Stimulated activated CD4-positive, alpha-beta T cell treated with anti-CD3 and anti-CD28 coated beads, Interleukin-12 subunit alpha, Interleukin-12 subunit beta, amount 100 ng/mL, for 24 hours (primary cell): ENCODE results near the gene AIFM1.
A peak's percentile ranks its signal among the peaks of the same experiment; 100 is the strongest.
"Not testable (repeated sequence)": the region's sequence is repeated elsewhere in the genome, so short reads cannot be mapped to it uniquely, and the experiment has no call there.

ENCODE experiments used
- DNase-seq, 2 experiments: peaks; one replicate each; pipeline ENCODE4 v3.0.0-alpha.2; 2020; ENCODE audit warnings: low read depth in 2 of 2

Gene AIFM1

DNA sequence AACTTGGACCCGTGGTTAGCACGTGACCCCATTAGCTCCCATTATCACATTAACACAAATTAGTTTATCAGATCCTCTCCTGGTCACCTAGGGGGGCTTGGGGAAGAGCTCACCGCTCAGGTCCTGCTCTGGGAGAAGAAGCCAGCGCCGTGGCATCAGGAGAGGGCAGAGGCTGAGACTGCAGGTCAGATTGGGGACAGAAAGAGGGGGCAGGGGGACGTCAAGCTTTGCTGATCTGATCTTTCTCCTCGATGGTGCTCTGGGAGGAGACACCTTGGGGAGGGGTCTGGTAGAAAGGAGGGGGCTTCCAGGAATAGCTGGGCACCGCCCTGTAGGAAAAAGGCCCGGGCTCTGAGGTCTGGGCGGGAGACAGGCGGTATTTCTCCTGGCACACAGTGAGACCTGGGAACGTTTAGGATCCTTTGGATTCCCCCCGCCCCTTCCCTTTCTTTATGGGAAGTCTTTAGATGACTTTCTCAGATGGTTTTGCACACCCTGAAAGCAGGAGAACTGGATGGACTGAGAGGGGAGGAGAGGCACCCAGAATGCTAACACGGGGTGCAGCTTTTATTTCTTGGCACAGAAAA lies 46.2 kb downstream of the AIFM1 start:
- DNase-seq: no peak

DNA sequence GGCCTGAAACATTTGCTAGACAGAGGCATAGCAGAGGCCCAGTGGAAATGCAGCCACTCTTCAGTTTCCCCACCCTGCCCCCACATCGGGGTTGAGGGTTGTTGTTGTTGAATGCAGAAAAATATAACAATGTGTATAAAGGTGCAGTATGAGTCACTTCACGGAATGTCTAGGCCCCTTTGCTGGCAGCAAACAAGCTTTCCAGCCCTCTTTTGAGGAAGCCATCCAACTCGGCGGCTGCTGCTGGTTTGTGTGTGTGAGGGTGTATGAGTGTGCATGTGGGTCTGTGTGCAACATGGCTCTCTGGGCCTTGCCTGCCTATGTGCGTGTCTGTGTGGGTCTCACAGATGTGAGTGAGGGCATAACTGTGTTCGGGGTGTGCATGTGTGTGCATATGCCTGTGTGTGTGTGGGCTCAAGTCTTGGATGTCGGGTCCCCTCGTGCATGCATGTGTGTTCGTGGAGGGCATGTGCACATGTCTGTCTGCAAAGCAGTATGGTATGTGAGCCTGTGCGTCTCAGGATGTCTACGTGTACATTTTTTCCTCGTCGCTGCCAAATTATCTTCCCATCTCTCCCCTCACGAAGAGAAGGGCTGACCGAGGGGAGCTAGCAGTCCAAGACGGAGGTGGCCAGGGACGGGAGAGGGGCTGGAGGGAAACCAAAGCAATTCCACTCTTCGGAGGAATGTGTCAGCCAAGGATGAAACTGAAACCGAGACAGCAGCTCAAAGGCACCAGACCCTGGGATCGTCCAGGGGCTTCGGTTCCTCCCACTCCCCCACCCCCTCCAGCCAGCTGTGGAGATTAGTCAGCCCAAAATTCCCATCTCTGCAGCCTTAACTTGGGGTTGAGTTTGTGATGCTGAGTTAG lies 47.0 kb downstream of the AIFM1 start:
- no peak for DNase-seq

DNA sequence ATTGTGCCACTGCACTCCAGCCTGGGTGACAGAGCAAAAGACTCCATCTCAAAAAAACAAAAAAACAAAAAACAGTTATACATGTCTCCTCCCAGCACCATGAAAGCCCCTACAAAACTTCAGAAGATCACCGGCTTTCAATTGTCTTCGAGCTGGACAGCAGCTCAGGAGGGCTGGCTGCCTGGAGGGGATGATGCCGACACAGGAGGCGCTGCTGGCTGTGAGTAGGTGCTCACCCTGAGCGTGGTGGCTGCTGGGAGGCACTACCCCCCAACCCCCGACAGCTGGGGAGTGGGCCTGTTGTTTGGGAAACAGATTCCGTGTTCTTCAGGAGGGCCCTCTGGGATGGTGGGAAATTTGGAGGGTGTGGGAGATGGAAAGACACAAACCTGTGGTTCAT lies 48.5 kb downstream of the AIFM1 start:
- DNase-seq: no peak

DNA sequence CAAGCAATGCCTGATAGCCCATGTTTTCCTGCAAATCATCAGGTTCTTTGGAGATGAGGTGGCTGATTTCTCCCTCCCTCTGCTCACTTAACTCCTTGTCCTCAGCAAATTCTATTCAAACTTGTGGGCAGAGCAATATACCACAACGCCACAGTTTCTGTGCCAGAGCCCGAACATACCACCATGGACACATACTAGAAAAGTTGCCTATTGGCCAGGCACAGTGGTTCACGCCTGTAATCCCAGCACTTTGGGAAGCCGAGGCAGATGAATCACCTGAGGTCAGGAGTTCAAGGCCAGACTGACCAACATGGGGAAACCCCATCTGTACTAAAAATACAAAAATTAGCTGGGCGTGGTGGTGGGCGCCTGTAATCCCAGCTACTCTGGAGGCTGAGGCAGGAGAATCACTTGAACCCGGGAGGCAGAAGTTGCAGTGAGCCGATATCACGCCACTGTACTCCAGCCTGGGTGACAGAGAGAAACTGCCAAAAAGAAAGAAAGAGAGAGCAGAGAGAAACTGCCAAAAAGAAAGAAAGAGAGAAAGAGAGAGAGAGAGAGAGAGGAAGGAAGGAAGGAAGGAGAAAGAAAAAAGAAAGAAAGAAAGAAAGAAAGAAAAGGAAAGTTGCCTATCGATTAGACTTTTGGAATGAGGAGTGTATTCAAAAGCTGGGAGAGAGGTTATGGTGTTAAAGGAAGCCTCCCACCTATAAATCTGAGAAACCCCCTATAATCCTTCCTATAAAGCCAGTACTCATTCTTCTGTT lies 50.3 kb downstream of the AIFM1 start:
- DNase-seq: not testable (repeated sequence)

DNA sequence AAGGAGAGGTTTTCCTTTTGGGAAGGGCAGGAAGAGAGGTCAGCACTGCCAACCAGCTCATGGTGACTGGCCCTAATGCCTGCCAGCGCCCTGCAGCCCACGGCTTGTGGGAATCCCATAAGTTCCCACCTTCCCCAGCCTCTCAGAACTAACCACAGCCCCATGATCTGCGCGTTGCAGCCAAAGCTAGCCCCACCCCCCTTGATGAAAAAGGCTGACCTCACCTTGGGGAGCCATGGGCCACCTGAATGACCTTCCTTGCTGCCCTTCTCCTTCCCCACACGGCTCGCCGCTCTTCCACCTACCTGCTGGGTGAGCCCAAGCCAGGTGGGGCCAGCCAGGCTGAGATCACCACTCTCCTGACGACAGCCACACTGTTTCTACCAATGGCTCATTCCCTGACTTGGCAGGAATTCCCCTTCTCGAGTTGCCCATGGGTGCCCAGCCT lies 51.5 kb downstream of the AIFM1 start:
- DNase-seq: no peak

DNA sequence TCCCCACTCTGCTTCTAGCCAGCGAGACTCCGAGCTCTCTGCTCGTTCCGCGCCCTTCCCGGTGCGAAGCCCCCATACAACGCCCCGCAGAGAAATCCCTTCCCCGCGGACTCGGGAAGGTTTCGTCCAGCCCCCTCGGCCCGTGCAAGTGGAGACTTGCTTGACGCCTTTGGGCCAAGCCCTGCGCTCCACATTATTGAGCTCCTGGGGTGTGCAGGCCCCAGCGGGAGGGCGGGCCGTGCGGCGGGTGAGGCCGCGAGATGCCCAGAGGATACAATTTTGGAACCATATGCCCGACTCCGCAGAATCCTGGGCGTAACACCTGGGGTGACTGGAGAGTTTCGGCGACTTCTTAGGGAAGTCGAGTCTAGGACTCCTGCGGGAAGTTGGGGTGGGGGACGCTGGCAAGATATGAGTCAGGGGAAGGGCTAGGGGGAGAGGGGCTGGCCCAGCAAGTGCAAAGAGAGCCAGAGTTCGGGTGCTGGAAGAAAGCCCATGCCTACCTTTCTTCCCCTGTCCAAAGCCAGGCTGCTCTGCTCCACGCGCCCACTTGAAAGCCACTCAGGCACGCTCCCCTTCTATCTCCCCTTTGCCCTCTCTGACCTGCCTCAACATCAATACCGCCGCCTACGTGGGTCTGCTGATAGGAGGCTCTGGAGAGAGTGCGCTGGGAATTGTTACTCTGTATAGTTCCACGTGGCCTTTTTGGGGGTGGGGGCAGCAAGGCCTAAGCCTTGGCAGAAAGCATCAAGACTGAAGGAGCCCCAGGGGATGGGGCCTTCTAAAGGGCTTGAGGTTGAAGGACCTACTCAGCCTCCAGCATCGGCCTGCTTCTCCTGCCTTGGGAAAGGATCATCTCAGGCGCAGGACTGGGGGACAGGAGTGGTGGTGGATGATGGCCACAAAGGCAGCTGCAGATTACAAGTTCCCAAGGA lies 54.2 kb downstream of the AIFM1 start:
- DNase-seq: no peak

DNA sequence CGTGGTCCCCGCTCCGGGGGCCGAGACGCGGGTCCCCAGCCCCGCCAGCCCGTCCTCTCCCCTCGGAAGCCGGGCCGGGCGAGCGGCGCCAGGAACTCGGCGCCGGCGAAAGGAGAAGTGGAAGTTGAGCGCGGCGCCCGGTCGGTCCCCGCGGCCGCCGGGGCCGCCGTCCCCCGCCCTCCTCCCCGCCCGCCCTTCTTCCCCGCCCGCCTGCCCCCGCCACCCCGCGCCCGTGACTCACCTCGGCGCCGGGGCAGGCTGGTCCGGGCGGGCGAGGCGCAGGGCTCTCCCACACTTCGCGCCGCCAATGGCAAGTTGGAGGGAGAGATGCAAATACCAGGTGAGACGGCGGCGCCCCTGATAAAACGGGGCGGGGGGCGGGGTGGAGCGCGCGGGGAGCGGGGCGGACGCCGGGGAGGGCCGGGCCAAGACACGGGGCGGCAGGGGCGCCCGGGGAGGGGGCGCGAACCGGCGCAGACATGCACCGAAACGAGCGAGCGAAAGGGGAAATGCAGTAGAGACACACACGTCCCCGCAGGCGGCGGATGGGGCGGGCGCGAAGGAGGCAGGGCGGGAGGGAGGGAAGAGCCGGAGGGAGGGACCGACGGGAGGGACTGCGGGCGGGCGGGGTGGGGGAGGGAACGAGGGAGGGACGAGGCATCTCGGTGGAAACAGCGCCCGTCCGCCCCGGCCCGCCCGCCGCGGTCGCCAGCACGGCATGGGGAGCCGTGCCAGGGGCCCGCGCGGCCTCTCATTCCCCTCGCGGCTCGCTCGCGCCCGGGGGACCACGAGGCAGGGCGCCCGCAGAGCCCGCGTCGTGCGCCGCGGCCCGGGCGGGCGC lies 55.0 kb downstream of the AIFM1 start, which contains the start of gene ELF4:
TSS of gene ELF4 (minus strand) at position 119 of the 841 bp plus-strand sequence. CDS start 29,167 bp downstream, outside the sequence.
- DNase-seq: peak in 1 of 2 experiments; percentile 22

DNA sequence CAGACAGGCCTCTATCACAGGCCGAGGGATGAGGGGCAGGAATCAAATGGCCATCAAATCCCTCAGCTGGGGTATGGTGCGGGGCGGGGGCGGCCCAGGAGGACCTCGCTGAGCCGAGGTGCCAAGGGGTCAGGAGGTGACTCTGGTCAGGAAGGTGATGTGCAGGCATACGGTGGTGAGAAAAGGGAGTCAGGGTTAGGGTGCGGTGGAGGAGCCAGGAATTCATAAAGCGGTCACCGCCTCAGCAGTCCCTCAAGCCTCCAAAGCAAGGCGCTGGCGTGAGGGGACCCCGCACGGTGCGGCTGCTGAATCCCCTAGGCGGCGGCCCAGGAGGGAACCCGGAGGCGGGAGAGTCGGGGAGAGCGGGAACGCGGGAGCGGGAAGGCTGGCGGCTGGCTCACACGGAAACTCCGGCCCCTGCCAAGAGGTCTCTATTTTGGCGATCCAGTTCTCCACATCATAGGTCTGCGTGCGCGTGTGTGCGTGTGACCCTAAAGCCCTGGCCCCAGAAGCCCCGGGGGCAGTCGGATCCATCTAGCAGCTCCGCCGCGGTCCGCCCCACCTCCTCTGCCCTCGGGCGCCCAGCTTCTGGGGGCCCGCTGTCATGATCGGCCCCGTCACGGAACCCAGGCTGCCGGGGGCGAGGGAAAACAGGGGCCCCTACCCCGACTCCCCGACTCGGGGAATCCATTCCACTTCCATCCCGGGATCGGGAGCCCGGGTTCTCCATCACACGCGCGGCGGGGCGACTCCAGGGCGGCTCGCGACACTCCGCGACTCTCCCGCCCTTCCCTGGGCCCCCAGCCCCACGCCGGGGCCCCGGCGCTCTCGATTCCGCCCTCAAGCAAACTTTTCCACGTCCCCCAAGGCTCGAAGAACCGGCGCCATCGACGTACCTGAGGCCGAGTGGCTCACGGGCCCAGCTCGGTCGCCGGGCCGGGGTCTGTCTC lies 55.9 kb downstream of the AIFM1 start:
- no peak for DNase-seq

DNA sequence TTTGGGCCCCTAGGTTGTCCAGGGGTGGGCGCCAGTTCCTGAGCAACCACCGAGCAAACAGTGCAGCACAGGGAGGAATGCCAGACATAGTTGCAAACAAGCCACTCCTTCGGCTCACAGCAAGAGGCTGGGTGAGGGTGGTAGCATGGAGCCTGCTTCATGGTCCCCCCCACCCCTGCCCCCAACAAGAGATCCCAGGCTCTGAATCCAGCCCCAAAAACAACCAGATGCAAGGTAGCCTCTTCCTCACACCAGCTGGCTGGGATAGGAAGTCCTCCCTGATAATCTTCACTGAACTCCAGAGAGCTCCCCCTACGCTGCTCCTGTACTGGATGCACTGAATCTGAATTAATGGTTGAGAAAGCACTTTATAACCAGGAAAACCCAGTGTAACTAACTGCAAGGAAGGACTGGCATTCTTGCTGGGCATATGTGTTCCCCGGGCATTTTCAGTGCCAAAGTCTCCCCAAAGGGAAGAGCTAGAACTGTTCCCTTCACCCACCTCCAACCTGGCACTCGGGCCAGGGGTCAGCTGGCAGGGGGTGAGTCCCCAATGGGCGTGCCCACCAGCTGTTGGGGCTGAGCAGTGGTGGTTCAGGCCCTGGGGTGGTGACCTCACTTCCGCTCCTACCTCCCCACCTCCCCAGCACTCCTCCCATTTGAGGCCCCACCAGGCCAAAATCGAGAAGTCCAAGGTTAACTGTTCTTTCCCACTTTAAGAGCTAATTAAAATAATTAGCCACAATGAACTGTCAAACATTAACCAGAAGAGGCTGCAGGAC lies 56.8 kb downstream of the AIFM1 start:
- DNase-seq: no peak

DNA sequence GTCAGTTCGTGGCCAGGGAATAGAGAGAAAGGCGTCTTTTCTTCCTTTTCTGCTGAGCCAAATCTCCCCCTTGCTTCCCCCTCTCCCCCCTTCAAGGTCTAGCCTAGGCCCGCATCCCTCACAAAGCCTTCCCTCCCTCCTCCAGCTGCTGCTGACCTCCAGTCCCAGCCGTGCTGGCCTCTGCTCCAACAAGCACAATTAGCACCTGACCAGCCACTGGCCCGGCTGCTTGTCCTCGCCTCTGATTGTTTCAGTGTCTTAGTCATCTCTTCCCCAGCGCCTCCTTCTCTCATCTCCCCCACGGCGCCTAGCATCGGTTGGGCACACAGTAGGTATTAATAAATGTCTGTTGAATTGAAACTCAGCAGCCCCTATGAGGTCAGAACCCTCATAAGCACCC lies 59.6 kb downstream of the AIFM1 start:
- no peak for DNase-seq

DNA sequence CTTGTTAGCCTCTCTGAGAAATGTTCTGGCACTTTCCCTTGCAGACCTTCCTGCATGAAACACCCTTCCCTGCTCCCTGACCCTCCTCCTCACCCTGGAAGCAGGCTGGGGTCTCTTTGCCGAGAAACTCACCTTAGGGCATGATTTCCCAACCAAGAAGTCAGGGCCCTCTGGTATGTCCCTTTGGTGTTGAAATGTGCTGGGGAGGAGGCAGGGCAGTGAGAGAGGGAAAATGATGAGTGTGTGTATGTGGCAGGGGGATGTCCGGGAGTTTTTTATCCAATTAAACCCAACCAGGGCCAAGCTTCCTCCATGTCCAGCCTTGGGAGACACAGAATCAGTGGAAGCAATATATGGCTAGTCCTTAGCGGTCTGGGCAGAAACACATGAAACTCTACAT lies 60.4 kb downstream of the AIFM1 start:
- DNase-seq: no peak

DNA sequence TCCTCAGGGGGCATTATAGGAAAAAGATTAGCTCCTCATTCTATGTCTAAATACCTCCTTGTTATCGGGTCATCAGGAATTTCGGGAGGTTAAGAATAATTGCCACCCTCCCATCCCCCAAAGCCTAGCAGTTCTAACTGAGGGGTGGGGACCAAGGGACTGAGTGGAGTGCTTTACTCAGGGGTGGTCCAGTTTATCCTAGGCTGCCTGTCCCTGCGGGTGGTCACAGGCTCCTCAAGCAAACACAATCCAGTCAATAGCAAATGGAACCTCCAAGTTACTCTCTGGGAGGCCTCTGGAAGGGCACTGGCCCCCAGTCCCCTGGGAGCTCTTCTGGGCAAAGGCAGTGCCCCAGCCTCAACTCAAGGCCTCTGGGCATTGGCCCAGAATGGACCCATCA lies 62.0 kb downstream of the AIFM1 start:
- DNase-seq: no peak

DNA sequence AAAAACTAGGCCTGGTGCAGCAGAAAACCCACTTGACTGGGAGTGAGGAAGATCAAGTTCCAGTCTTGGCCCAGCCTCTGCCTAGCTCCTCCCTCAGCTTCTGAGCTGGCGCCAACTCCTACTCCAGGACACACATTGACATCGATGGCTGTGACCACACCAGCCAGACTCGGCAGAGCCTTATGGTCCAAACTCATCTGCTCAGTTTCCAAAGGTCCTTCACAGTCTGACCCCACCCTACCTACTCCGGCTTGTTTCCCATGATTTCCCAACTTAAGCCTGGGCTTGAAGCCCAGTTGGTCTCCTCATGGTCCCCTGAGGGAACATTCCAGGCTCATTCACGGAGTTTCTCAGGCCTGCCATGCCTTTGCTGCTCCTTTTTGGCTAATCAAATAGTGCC lies 65.5 kb downstream of the AIFM1 start:
- DNase-seq: no peak

DNA sequence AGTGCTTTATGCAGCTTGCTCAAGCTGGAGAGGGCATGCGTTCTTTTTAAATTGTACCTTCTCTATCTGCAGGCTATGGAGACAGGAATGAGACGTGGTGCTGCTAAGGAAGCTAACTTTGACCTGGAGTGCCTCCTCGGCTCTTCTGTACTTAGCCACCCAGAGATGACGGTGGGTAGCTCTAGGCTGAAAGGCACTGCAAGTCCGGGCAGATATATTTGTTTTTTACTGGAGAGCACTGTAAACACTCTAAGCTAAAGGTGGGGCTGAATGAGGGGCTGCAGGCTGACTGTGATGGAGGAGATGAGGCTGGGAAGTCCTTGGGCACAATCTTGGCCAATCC lies 67.5 kb downstream of the AIFM1 start:
- DNase-seq: no peak

DNA sequence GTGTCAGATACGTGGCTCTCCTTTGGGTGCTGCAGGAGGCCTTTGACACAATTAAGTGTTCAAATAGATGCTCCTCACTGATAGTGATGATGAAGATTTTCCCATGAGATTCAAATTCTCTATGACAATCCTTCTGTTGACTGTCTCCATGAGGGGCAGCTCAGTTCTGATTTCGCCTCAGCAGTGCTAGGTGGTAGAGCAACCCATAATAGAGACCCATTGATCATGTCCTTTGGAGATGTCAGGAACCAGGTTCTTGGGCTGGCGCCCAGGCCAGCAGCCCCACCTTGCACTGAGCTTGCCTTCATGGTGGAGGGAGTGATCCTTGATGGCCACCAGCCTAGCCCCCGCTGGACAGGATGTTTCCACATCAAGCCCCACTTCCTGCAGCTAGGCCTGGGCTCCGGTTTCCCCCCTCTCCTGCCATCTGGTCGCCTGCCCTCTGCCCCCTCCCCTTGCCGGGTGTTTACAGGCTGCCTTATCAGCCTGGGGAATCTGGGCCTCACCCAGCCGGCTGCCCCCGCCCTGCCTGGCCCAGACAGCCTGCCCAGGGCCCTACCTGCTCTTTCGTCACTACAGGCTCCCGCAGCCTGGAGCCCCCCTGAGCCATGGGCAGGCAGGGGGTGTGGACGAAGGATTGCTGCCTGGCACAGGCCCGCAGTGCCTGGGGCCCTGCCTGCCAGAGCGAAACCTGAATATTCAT lies 68.0 kb downstream of the AIFM1 start:
- no peak for DNase-seq

DNA sequence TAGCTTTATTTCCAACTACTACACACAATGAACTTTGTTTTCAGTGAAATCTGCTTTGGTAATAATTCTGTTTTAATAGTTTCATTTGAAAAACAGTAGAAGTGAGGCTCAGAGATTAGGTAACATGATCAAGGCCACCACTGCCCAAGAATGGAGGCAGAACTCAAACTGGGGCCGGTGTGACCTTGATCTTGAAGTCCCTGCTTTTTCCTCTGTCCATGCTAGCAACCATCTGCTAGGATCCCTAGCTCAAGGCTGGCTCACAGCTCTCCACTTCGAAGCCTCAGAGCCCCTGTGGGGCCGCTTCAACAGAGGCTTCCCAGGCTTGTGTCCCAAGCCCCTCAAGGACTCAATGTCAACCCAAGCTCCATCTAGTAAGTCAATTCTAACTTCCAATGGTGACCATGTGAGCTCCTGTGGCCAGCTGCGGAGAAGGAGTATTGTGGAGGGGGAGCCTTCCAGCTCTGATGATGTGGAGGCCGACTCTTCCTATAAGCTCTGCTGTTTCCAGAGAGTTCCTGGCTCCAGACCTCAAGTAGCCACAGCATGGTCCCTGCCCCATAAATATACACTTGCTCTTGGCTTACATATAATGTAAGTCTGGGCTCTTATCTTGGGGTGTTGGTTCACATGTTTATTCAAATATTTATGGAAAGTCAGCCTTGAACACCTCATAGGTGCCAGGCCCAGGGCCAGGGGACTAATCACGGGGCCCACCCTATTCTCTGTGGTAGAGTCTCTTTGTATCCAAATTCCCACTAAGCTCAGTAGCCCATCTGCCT lies 70.2 kb downstream of the AIFM1 start:
- DNase-seq: no peak

DNA sequence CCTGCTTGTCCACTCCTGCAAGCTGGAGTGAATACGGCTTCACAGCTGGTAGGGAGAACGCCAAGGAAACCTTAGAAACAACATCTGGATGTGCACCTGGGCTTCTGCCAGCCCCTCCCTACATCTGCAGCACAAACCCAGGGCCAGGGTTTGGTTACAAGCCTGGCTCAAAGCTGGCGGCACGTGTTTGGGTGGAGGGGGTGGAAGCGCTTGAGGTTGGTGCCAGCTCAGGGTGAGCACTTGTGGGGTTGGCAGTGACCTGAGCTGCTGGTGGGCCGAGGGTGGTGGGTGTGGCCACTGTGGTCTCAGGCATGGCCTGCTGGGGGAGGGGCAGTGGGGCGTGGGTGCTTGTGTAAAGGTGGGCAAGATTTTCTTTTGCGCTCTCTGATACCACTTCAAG lies 70.9 kb downstream of the AIFM1 start:
- no peak for DNase-seq
